ENCODE results near the gene SCN8A.

Gene SCN8A

GRCh38 chr12:51755251-51755650 is 164.2 kb downstream of the SCN8A start:
- no peaks in the 10 kb centered on the region for H3K9me3 ChIP-seq (replicated peaks; ENCODE audit: insufficient read depth, low read length)

GRCh38 chr12:51759175-51759574 is 168.1 kb downstream of the SCN8A start:
- no peak overlapping the region for H3K27ac ChIP-seq (ENCODE audit: low read length)
- H3K79me2 ChIP-seq (ENCODE audit: low read length), result no peaks in the 10 kb centered on the region
- H3K9ac ChIP-seq (ENCODE audit: low read length), result no peak overlapping the region
- no peaks in the 10 kb centered on the region for H3K36me3 ChIP-seq (replicated peaks; ENCODE audit: insufficient read depth, low read length)
- no peak for DNase-seq
- H3K4me1 ChIP-seq (ENCODE audit: low read length), result no peaks in the 10 kb centered on the region
- H3K27me3 ChIP-seq (replicated peaks; ENCODE audit: insufficient read depth, low read length), result no peaks in the 10 kb centered on the region
- no peak overlapping the region for H3K4me2 ChIP-seq (ENCODE audit: low read depth, low read length)
- no peaks in the 10 kb centered on the region for H3K9me2 ChIP-seq (replicated peaks; ENCODE audit: insufficient read depth, low read length)
- no peak overlapping the region for H3K4me3 ChIP-seq (ENCODE audit: low read length)
- no peaks in the 10 kb centered on the region for H3K9me3 ChIP-seq (replicated peaks; ENCODE audit: insufficient read depth, low read length)
- TF ChIP-seq CTCF (IDR thresholded peaks at IDR 0.05; ENCODE audit: low read length), result no peak
- no peak for TF ChIP-seq EZH2 (optimal IDR thresholded peaks at IDR 0.05; ENCODE audit: low read depth, low read length)
- H2AFZ ChIP-seq (ENCODE audit: low read length), result no peak overlapping the region
- no peaks in the 10 kb centered on the region for H4K20me1 ChIP-seq (ENCODE audit: insufficient read depth, low read length)
- no peaks in the 10 kb centered on the region for H3F3A ChIP-seq (ENCODE audit: insufficient read depth, low read length)

More at GRCh38 chr12:51755251-51755650, 164.2 kb downstream of the SCN8A start:
- Histone ChIP-seq H3K79me2 (ENCODE audit: low read length) (no peaks in the 10 kb centered on the region), H3K27ac (ENCODE audit: low read length) (no peak overlapping the region), H3K4me2 (ENCODE audit: low read depth, low read length) (no peak overlapping the region), H3K27me3 (replicated peaks; ENCODE audit: insufficient read depth, low read length) (no peaks in the 10 kb centered on the region), H3F3A (ENCODE audit: insufficient read depth, low read length) (no peaks in the 10 kb centered on the region), H3K4me1 (ENCODE audit: low read length) (no peaks in the 10 kb centered on the region), H3K4me3 (ENCODE audit: low read length) (no peak overlapping the region), H3K9me2 (replicated peaks; ENCODE audit: insufficient read depth, low read length) (no peaks in the 10 kb centered on the region), H3K36me3 (replicated peaks; ENCODE audit: insufficient read depth, low read length) (no peaks in the 10 kb centered on the region), H3K9ac (ENCODE audit: low read length) (no peak overlapping the region), H2AFZ (ENCODE audit: low read length) (no peak overlapping the region), H4K20me1 (ENCODE audit: insufficient read depth, low read length) (no peaks in the 10 kb centered on the region)
- TF ChIP-seq EZH2 (optimal IDR thresholded peaks at IDR 0.05; ENCODE audit: low read depth, low read length) (no peak), CTCF (IDR thresholded peaks at IDR 0.05; ENCODE audit: low read length) (no peak), EZH2phosphoT487 (IDR thresholded peaks at IDR 0.05; ENCODE audit: low read length) (no peak)
- no peak for DNase-seq

GRCh38 chr12:51759695-51760094 is 168.7 kb downstream of the SCN8A start:
- no peak overlapping the region for H3K4me2 ChIP-seq (ENCODE audit: low read depth, low read length)

More at GRCh38 chr12:51759695-51760094, 168.7 kb downstream of the SCN8A start:
- H3K9ac ChIP-seq (ENCODE audit: low read length), result no peak overlapping the region
- H3F3A ChIP-seq (ENCODE audit: insufficient read depth, low read length), result no peaks in the 10 kb centered on the region
- H3K4me3 ChIP-seq (ENCODE audit: low read length), result no peak overlapping the region
- no peaks in the 10 kb centered on the region for H3K36me3 ChIP-seq (replicated peaks; ENCODE audit: insufficient read depth, low read length)
- H3K9me2 ChIP-seq (replicated peaks; ENCODE audit: insufficient read depth, low read length), result no peaks in the 10 kb centered on the region
- H3K4me1 ChIP-seq (ENCODE audit: low read length), result no peaks in the 10 kb centered on the region
- TF ChIP-seq EZH2 (optimal IDR thresholded peaks at IDR 0.05; ENCODE audit: low read depth, low read length) (no peak), EZH2phosphoT487 (IDR thresholded peaks at IDR 0.05; ENCODE audit: low read length) (no peak), CTCF (IDR thresholded peaks at IDR 0.05; ENCODE audit: low read length) (no peak)
- no peaks in the 10 kb centered on the region for H3K9me3 ChIP-seq (replicated peaks; ENCODE audit: insufficient read depth, low read length)
- no peaks in the 10 kb centered on the region for H4K20me1 ChIP-seq (ENCODE audit: insufficient read depth, low read length)
- H3K79me2 ChIP-seq (ENCODE audit: low read length), result no peaks in the 10 kb centered on the region
- no peak overlapping the region for H3K27ac ChIP-seq (ENCODE audit: low read length)
- no peak for DNase-seq
- H2AFZ ChIP-seq (ENCODE audit: low read length), result no peak overlapping the region
- no peaks in the 10 kb centered on the region for H3K27me3 ChIP-seq (replicated peaks; ENCODE audit: insufficient read depth, low read length)

Data from MM.1S (cell line).